Measurements from ENCODE around the gene RNF157. TPM values are rescaled to one million over a fixed set of nuclear protein-coding genes. Genes with fewer than 3 reads are reported as not detected.

RNF157 gene
- total RNA-seq, 5 donors from 2014 or later (not counting 1 experiment from before 2014, with no cell fraction given), result 50.7 to 66.5 (median 61.9) TPM

GRCh38 chr17:76152591-76152990, 87.7 kb downstream of the RNF157 start:
- DNase-seq (no peak), ATAC-seq (replicated peaks in 1 of 4) (no peak)
- Mint-ChIP-seq H3K4me3 (peak overlapping the region; percentile 65 to 77 (median 75)), H3K27me3 (no peaks in the 10 kb centered on the region), H3K27ac (peak overlapping the region; percentile 96 to 99), H3K36me3 (peaks cover 63% of the 10 kb centered on the region), H3K4me1 (peaks cover 51 to 69% (median 60%) of the 10 kb centered on the region in 3 donors), H3K9me3 (no peaks in the 10 kb centered on the region)
- POLR2A ChIA-PET, result no interaction called here
- H3K4me1 ChIP-seq (ENCODE audit: control insufficient read depth in 1 of 2, extremely low read depth in 1 of 2, insufficient read depth in 2 of 2, low read length in 2 of 2), result peaks cover 28 to 49% of the 10 kb centered on the region in 2 experiments
- 100% methylated on average over 1 of the region's 7 CpGs for whole genome bisulfite sequencing (ENCODE audit: insufficient coverage)
- peak overlapping the region; percentile 67 for H3K27ac ChIP-seq (ENCODE audit: low read length)
- CTCF ChIA-PET, result no interaction called here
- H3K9me3 ChIP-seq, result no peaks in the 10 kb centered on the region
- H3K4me3 ChIP-seq (ENCODE audit: control insufficient read depth in 1 of 2, extremely low read depth in 1 of 2, low read length in 1 of 2), result peak overlapping the region in 1 of 2 donors; percentile 4
- peaks cover 9 to 30% of the 10 kb centered on the region in 2 donors for H3K36me3 ChIP-seq (ENCODE audit: control insufficient read depth in 2 of 2, extremely low read depth in 1 of 2, insufficient read depth in 1 of 2, low read length in 1 of 2)
- no peaks in the 10 kb centered on the region for H3K27me3 ChIP-seq (replicated peaks in 1 of 2; ENCODE audit: control insufficient read depth in 2 of 2, extremely low read depth in 1 of 2, insufficient read depth in 2 of 2, low read length in 1 of 2)

- Mint-ChIP-seq H3K9me3 (no peaks in the 10 kb centered on the region), H3K27ac (peak overlapping the region; percentile 96 to 99), H3K4me3 (peak overlapping the region; percentile 65 to 77 (median 75)), H3K27me3 (no peaks in the 10 kb centered on the region), H3K36me3 (peaks cover 64% of the 10 kb centered on the region), H3K4me1 (peaks cover 55 to 74% (median 65%) of the 10 kb centered on the region in 3 donors)
- no peaks in the 10 kb centered on the region for H3K9me3 ChIP-seq
- 100% methylated on average over 1 of the region's 8 CpGs for whole genome bisulfite sequencing (ENCODE audit: insufficient coverage)
- peaks cover 9 to 27% of the 10 kb centered on the region in 2 donors for H3K36me3 ChIP-seq (ENCODE audit: control insufficient read depth in 2 of 2, extremely low read depth in 1 of 2, insufficient read depth in 1 of 2, low read length in 1 of 2)
- ATAC-seq (replicated peaks in 1 of 4) (peak; percentile 94 to 98 (median 98)), DNase-seq (peak in 33 of 35 experiments; percentile 26 to 77 (median 53))
- ChIA-PET CTCF (interaction anchor here (0.6 to 1.4 kb wide), 6 partner anchors 11 to 115 kb away, joined by 3 to 8 read pairs (median 3); partner anchors contain the start of gene FOXJ1 (in 1 of the 2)), POLR2A (no interaction called here)
- no peaks in the 10 kb centered on the region for H3K27me3 ChIP-seq (replicated peaks in 1 of 2; ENCODE audit: control insufficient read depth in 2 of 2, extremely low read depth in 1 of 2, insufficient read depth in 2 of 2, low read length in 1 of 2)
- H3K4me3 ChIP-seq (ENCODE audit: control insufficient read depth in 1 of 2, extremely low read depth in 1 of 2, low read length in 1 of 2), result no peak overlapping the region
- H3K27ac ChIP-seq (ENCODE audit: low read length), result peak overlapping the region; percentile 67
- peaks cover 28 to 55% of the 10 kb centered on the region in 2 experiments for H3K4me1 ChIP-seq (ENCODE audit: control insufficient read depth in 1 of 2, extremely low read depth in 1 of 2, insufficient read depth in 2 of 2, low read length in 2 of 2)
Observed at GRCh38 chr17:76151896-76152454, 88.3 kb downstream of the RNF157 start.

- peaks cover 36 to 65% of the 10 kb centered on the region in 2 experiments for H3K4me1 ChIP-seq (ENCODE audit: control insufficient read depth in 1 of 2, extremely low read depth in 1 of 2, insufficient read depth in 2 of 2, low read length in 2 of 2)
- H3K9me3 Mint-ChIP-seq, result no peaks in the 10 kb centered on the region
- H3K27me3 ChIP-seq (replicated peaks in 1 of 2; ENCODE audit: control insufficient read depth in 2 of 2, extremely low read depth in 1 of 2, insufficient read depth in 2 of 2, low read length in 1 of 2), result no peaks in the 10 kb centered on the region
- H3K4me3 ChIP-seq (ENCODE audit: control insufficient read depth in 1 of 2, extremely low read depth in 1 of 2, low read length in 1 of 2), result no peak overlapping the region
- peak overlapping the region in 2 of 3 donors; percentile 57 to 77 for H3K4me3 Mint-ChIP-seq
- WGBS (ENCODE audit: insufficient coverage), result 96% methylated on average over 20 of the region's 23 CpGs
- H3K36me3 ChIP-seq (ENCODE audit: control insufficient read depth in 2 of 2, extremely low read depth in 1 of 2, insufficient read depth in 1 of 2, low read length in 1 of 2), result peaks cover 9 to 27% of the 10 kb centered on the region in 2 donors
- no peaks in the 10 kb centered on the region for H3K27me3 Mint-ChIP-seq
- ChIA-PET POLR2A (interaction anchor here in 1 of 2 donors (1.1 kb wide), 1 partner anchor 9 kb away, joined by 3 read pairs; no protein-coding TSS in a partner anchor), CTCF (interaction anchor here (0.6 to 1.4 kb wide), 6 partner anchors 10 to 116 kb away, joined by 3 to 8 read pairs (median 3); partner anchors contain the start of gene FOXJ1 (in 1 of the 2))
- peak overlapping the region; percentile 67 for H3K27ac ChIP-seq (ENCODE audit: low read length)
- ATAC-seq (replicated peaks in 1 of 4) (no peak), DNase-seq (no peak)
- H3K4me1 Mint-ChIP-seq, result peaks cover 65 to 77% (median 70%) of the 10 kb centered on the region in 3 donors
- H3K27ac Mint-ChIP-seq, result peak overlapping the region; percentile 96 to 99
- no peaks in the 10 kb centered on the region for H3K9me3 ChIP-seq
- H3K36me3 Mint-ChIP-seq, result peaks cover 59% of the 10 kb centered on the region
Observed at GRCh38 chr17:76150712-76151622, 89.3 kb downstream of the RNF157 start.

- CTCF ChIA-PET, result no interaction called here
- peaks cover 45% of the 10 kb centered on the region for H3K36me3 Mint-ChIP-seq
- H3K36me3 ChIP-seq (ENCODE audit: control insufficient read depth in 2 of 2, extremely low read depth in 1 of 2, insufficient read depth in 1 of 2, low read length in 1 of 2), result peaks cover 0 to 17% of the 10 kb centered on the region in 2 donors
Observed at GRCh38 chr17:76149214-76149613, 91.1 kb downstream of the RNF157 start.

GRCh38 chr17:76148015-76148326, 92.3 kb downstream of the RNF157 start:
- CTCF ChIA-PET, result no interaction called here
- no peaks in the 10 kb centered on the region for H3K27me3 Mint-ChIP-seq
- POLR2A ChIA-PET, result interaction anchor here in 1 of 2 donors (0.7 kb wide), 1 partner anchor 36 kb away, joined by 6 read pairs; no protein-coding TSS in a partner anchor

More at GRCh38 chr17:76149214-76149613, 91.1 kb downstream of the RNF157 start:
- Histone ChIP-seq H3K4me1 (ENCODE audit: control insufficient read depth in 1 of 2, extremely low read depth in 1 of 2, insufficient read depth in 2 of 2, low read length in 2 of 2) (peaks cover 48 to 71% of the 10 kb centered on the region in 2 experiments), H3K27me3 (replicated peaks in 1 of 2; ENCODE audit: control insufficient read depth in 2 of 2, extremely low read depth in 1 of 2, insufficient read depth in 2 of 2, low read length in 1 of 2) (no peaks in the 10 kb centered on the region), H3K9me3 (no peaks in the 10 kb centered on the region), H3K27ac (ENCODE audit: low read length) (no peak overlapping the region), H3K4me3 (ENCODE audit: control insufficient read depth in 1 of 2, extremely low read depth in 1 of 2, low read length in 1 of 2) (no peak overlapping the region)
- WGBS (ENCODE audit: insufficient coverage), result 97% methylated on average over 10 of the region's 10 CpGs
- Mint-ChIP-seq H3K9me3 (no peaks in the 10 kb centered on the region), H3K4me3 (no peak overlapping the region), H3K4me1 (peaks cover 76 to 80% (median 79%) of the 10 kb centered on the region in 3 donors), H3K27me3 (no peaks in the 10 kb centered on the region), H3K27ac (peak overlapping the region; percentile 96 to 99)
- DNase-seq, result no peak
- no peak for ATAC-seq (replicated peaks in 1 of 4)
- POLR2A ChIA-PET, result no interaction called here

More at GRCh38 chr17:76148015-76148326, 92.3 kb downstream of the RNF157 start:
- peaks cover 0 to 8% of the 10 kb centered on the region in 2 donors for H3K36me3 ChIP-seq (ENCODE audit: control insufficient read depth in 2 of 2, extremely low read depth in 1 of 2, insufficient read depth in 1 of 2, low read length in 1 of 2)
- H3K4me3 Mint-ChIP-seq, result no peak overlapping the region
- no peaks in the 10 kb centered on the region for H3K9me3 ChIP-seq
- H3K9me3 Mint-ChIP-seq, result no peaks in the 10 kb centered on the region
- ATAC-seq (replicated peaks in 1 of 4) (no peak), DNase-seq (no peak)
- peaks cover 36% of the 10 kb centered on the region for H3K36me3 Mint-ChIP-seq
- peak overlapping the region; percentile 96 to 98 for H3K27ac Mint-ChIP-seq
- WGBS (ENCODE audit: insufficient coverage), result 100% methylated on average over 1 of the region's 1 CpG
- no peak overlapping the region for H3K27ac ChIP-seq (ENCODE audit: low read length)
- peaks cover 50 to 71% of the 10 kb centered on the region in 2 experiments for H3K4me1 ChIP-seq (ENCODE audit: control insufficient read depth in 1 of 2, extremely low read depth in 1 of 2, insufficient read depth in 2 of 2, low read length in 2 of 2)
- no peaks in the 10 kb centered on the region for H3K27me3 ChIP-seq (replicated peaks in 1 of 2; ENCODE audit: control insufficient read depth in 2 of 2, extremely low read depth in 1 of 2, insufficient read depth in 2 of 2, low read length in 1 of 2)
- H3K4me1 Mint-ChIP-seq, result peaks cover 74 to 79% (median 78%) of the 10 kb centered on the region in 3 donors
- H3K4me3 ChIP-seq (ENCODE audit: control insufficient read depth in 1 of 2, extremely low read depth in 1 of 2, low read length in 1 of 2), result no peak overlapping the region
